H9 (cell line): Measurements from ENCODE around the gene EEF1A1. TPM values are rescaled to one million over a fixed set of nuclear protein-coding genes. Genes with fewer than 3 reads are reported as not detected.

ENCODE experiments used
- DNase-seq: peaks from one replicate; pipeline ENCODE4 v3.0.0-alpha.2; 2017
- H2AFZ ChIP-seq: one replicate; pipeline ENCODE4 v1.6.1; 2013; ENCODE audit warnings: mild to moderate bottlenecking, low read length, control low read depth, moderate library complexity
- H2AK5ac ChIP-seq: 2 replicates; pipeline ENCODE4 v1.6.1; 2013; ENCODE audit warnings: low read length, control low read depth, mixed read lengths; ENCODE audit not compliant: insufficient read length
- H2BK120ac ChIP-seq: one replicate; pipeline ENCODE4 v1.6.1; 2013; ENCODE audit warnings: low read depth, mild to moderate bottlenecking, low read length, control low read depth, inconsistent platforms; ENCODE audit not compliant: poor library complexity, severe bottlenecking
- H2BK12ac ChIP-seq: 2 replicates; pipeline ENCODE4 v1.6.1; 2013; ENCODE audit warnings: low read length, control low read depth, mixed read lengths, low read depth; ENCODE audit not compliant: insufficient read length
- H2BK15ac ChIP-seq: 2 replicates; pipeline ENCODE4 v1.6.1; 2013; ENCODE audit warnings: low read depth, low read length, control low read depth
- H2BK20ac ChIP-seq: one replicate; pipeline ENCODE4 v1.6.1; 2013; ENCODE audit warnings: low read depth, mild to moderate bottlenecking, low read length, control low read depth, inconsistent platforms; ENCODE audit not compliant: poor library complexity, severe bottlenecking
- H2BK5ac ChIP-seq: 2 replicates; pipeline ENCODE4 v1.6.1; 2013; ENCODE audit warnings: low read length, control low read depth, mixed read lengths; ENCODE audit not compliant: insufficient read length
- H3K14ac ChIP-seq: 2 replicates; pipeline ENCODE4 v1.6.1; 2013; ENCODE audit warnings: low read length, control low read depth; ENCODE audit not compliant: insufficient read depth
- H3K18ac ChIP-seq: 2 replicates; pipeline ENCODE4 v1.6.1; 2013; ENCODE audit warnings: low read depth, mild to moderate bottlenecking, mixed read lengths, low read length, control low read depth; ENCODE audit not compliant: insufficient read length
- H3K23ac ChIP-seq: 2 replicates; pipeline ENCODE4 v1.6.1; 2013; ENCODE audit warnings: low read length, control low read depth, mixed read lengths, low read depth; ENCODE audit not compliant: insufficient read length
- H3K23me2 ChIP-seq: 2 replicates; pipeline ENCODE4 v1.6.1; 2013; ENCODE audit warnings: low read depth, mild to moderate bottlenecking, mixed read lengths, low read length, control low read depth; ENCODE audit not compliant: insufficient read length, poor library complexity, severe bottlenecking
- H3K27ac ChIP-seq: 2 replicates; pipeline ENCODE4 v1.5.1; 2013; ENCODE audit warnings: low read length, control low read depth, mixed read lengths, low read depth; ENCODE audit not compliant: insufficient read length
- H3K27me3 ChIP-seq: 2 replicates; pipeline ENCODE4 v1.6.1; 2013; ENCODE audit warnings: low read length, control low read depth, inconsistent platforms; ENCODE audit not compliant: insufficient read depth
- H3K4ac ChIP-seq: 2 replicates; pipeline ENCODE4 v1.6.1; 2013; ENCODE audit warnings: low read depth, mild to moderate bottlenecking, control low read depth, inconsistent platforms, low read length, moderate library complexity
- H3K4me1 ChIP-seq: 2 replicates; pipeline ENCODE4 v1.6.1; 2013; ENCODE audit warnings: low read length, control low read depth, inconsistent platforms; ENCODE audit not compliant: insufficient read depth
- H3K4me2 ChIP-seq: 2 replicates; pipeline ENCODE4 v1.6.1; 2013; ENCODE audit warnings: low read length, control low read depth, mixed read lengths; ENCODE audit not compliant: insufficient read length, insufficient read depth
- H3K56ac ChIP-seq: 2 replicates; pipeline ENCODE4 v1.6.1; 2013; ENCODE audit warnings: low read depth, mild to moderate bottlenecking, mixed read lengths, low read length, control low read depth; ENCODE audit not compliant: insufficient read length
- H3K79me1 ChIP-seq: 2 replicates; pipeline ENCODE4 v1.6.1; 2013; ENCODE audit warnings: low read depth, mild to moderate bottlenecking, moderate library complexity, low read length, control low read depth, inconsistent platforms; ENCODE audit not compliant: insufficient read depth, poor library complexity, severe bottlenecking
- H3K79me2 ChIP-seq: 2 replicates; pipeline ENCODE4 v1.6.1; 2013; ENCODE audit warnings: low read length, control low read depth, inconsistent platforms; ENCODE audit not compliant: insufficient read depth
- H3K9ac ChIP-seq: 2 replicates; pipeline ENCODE4 v1.6.1; 2013; ENCODE audit warnings: low read length, control low read depth, mixed read lengths; ENCODE audit not compliant: insufficient read length; ENCODE audit errors: extremely low read depth
- H3K9me3 ChIP-seq: one replicate; pipeline ENCODE4 v1.6.1; 2013; ENCODE audit warnings: low read depth, low read length, inconsistent platforms; ENCODE audit not compliant: control insufficient read depth
- H3T11ph ChIP-seq: one replicate; pipeline ENCODE4 v1.6.1; 2013; ENCODE audit warnings: mild to moderate bottlenecking, low read length, control low read depth, inconsistent platforms
- H4K20me1 ChIP-seq: one replicate; pipeline ENCODE4 v1.6.1; 2013; ENCODE audit not compliant: control insufficient read depth, insufficient read length, insufficient read depth
- H4K5ac ChIP-seq: 2 replicates; pipeline ENCODE4 v1.6.1; 2013; ENCODE audit warnings: low read depth, mild to moderate bottlenecking, mixed read lengths, low read length, control low read depth; ENCODE audit not compliant: insufficient read length
- H4K8ac ChIP-seq: replicated peaks from 2 replicates; pipeline ENCODE4 v1.6.1; 2013; ENCODE audit warnings: low read length, control low read depth, mixed read lengths, low read depth; ENCODE audit not compliant: insufficient read length
- H4K91ac ChIP-seq: 2 replicates; pipeline ENCODE4 v1.6.1; 2013; ENCODE audit warnings: low read depth, mild to moderate bottlenecking, moderate library complexity, mixed read lengths, low read length, control low read depth; ENCODE audit not compliant: insufficient read length
- H3K27ac Mint-ChIP-seq, 3 experiments: 2 replicates in 2 of 3; 3 replicates in 1 of 3; pipeline ENCODE4 v1.8.0; 2020 to 2021; ENCODE audit warnings: mixed read lengths in 3 of 3, mild to moderate bottlenecking in 1 of 3, moderate library complexity in 1 of 3
- H3K27me3 Mint-ChIP-seq: 2 replicates; pipeline ENCODE4 v1.8.0; 2021; ENCODE audit warnings: low read depth, mild to moderate bottlenecking, moderate library complexity, mixed read lengths
- H3K36me3 Mint-ChIP-seq, 3 experiments: 2 replicates in 2 of 3; 3 replicates in 1 of 3; pipeline ENCODE4 v1.8.0; 2020 to 2021; ENCODE audit warnings: low read depth in 3 of 3, mixed read lengths in 3 of 3; ENCODE audit not compliant: insufficient read depth in 1 of 3
- H3K4me1 Mint-ChIP-seq, 2 experiments: 2 replicates each; pipeline ENCODE4 v1.8.0; 2020; ENCODE audit warnings: mixed read lengths in 2 of 2
- H3K4me3 Mint-ChIP-seq, 2 experiments: 2 replicates in 1 of 2; 3 replicates in 1 of 2; pipeline ENCODE4 v1.8.0; 2020 to 2021; ENCODE audit warnings: mild to moderate bottlenecking in 2 of 2, mixed read lengths in 2 of 2, moderate library complexity in 1 of 2
- H3K9me3 Mint-ChIP-seq, 2 experiments: 2 replicates in 1 of 2; 3 replicates in 1 of 2; pipeline ENCODE4 v1.8.0; 2020; ENCODE audit warnings: mild to moderate bottlenecking in 2 of 2, mixed read lengths in 2 of 2, moderate library complexity in 1 of 2
- WGBS: extraction: QIAGEN DNeasy Blood & Tissue Kit; methylation state at CpG from one replicate; pipeline ENCODE4 v1.1.7; 2013; ENCODE audit warnings: missing lambda C conversion rate, low lambda C conversion rate, mixed read lengths; ENCODE audit not compliant: insufficient read length; ENCODE audit errors: extremely low coverage; 5-methylcytosine and 5-hydroxymethylcytosine counted together
- total RNA-seq: library from RNA; stranded (reverse); gene quantifications from 2 replicates; pipeline ENCODE4 v1.2.1, GENCODE V29; 2021
- TF ChIP-seq, protein P1 (sequence below): fragments of 200-600 bp; sonication (generic); conservative IDR thresholded peaks from 3 replicates; pipeline ENCODE4 v1.8.0; 2021; ENCODE audit warnings: antibody characterized with exemption, mild to moderate bottlenecking

EEF1A1 gene
- total RNA-seq, 1 experiment from 2014 or later: 13,057 TPM

- WGBS: no CpG with 5 or more reads among the region's 2 CpGs
- no peaks in the 10 kb centered on the region for H3K4me1 Mint-ChIP-seq
- peaks cover 12 to 69% (median 61%) of the 10 kb centered on the region in 3 experiments; a peak in 6 of 7 replicates for H3K36me3 Mint-ChIP-seq
Measured at GRCh38 chr6:73471686-73472290, 49.0 kb downstream of the EEF1A1 start.

More at GRCh38 chr6:73471686-73472290, 49.0 kb downstream of the EEF1A1 start:
- Mint-ChIP-seq H3K27me3 (no peaks in the 10 kb centered on the region), H3K4me3 (no peak overlapping the region), H3K27ac (no peak overlapping the region), H3K9me3 (no peaks in the 10 kb centered on the region; a peak in 1 of 5 replicates)
- H3K79me2 ChIP-seq: no peaks in the 10 kb centered on the region
- no peak overlapping the region for H3K27ac ChIP-seq
- H3K79me1 ChIP-seq: no peaks in the 10 kb centered on the region
- H3K23me2 ChIP-seq: no peaks in the 10 kb centered on the region
- no peak overlapping the region for H2AK5ac ChIP-seq
- H2AFZ ChIP-seq: no peak overlapping the region
- no peak overlapping the region for H3K56ac ChIP-seq
- no peaks in the 10 kb centered on the region for H3K27me3 ChIP-seq
- H3K4me1 ChIP-seq: no peaks in the 10 kb centered on the region
- TF ChIP-seq, protein P1, sequence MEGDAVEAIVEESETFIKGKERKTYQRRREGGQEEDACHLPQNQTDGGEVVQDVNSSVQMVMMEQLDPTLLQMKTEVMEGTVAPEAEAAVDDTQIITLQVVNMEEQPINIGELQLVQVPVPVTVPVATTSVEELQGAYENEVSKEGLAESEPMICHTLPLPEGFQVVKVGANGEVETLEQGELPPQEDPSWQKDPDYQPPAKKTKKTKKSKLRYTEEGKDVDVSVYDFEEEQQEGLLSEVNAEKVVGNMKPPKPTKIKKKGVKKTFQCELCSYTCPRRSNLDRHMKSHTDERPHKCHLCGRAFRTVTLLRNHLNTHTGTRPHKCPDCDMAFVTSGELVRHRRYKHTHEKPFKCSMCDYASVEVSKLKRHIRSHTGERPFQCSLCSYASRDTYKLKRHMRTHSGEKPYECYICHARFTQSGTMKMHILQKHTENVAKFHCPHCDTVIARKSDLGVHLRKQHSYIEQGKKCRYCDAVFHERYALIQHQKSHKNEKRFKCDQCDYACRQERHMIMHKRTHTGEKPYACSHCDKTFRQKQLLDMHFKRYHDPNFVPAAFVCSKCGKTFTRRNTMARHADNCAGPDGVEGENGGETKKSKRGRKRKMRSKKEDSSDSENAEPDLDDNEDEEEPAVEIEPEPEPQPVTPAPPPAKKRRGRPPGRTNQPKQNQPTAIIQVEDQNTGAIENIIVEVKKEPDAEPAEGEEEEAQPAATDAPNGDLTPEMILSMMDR: no peak
- H2BK12ac ChIP-seq: no peak overlapping the region
- no peaks in the 10 kb centered on the region for H3K9me3 ChIP-seq
- H2BK120ac ChIP-seq: no peak overlapping the region
- no peak overlapping the region for H3K9ac ChIP-seq
- no peak overlapping the region for H2BK5ac ChIP-seq
- no peak overlapping the region for H3K23ac ChIP-seq
- no peak overlapping the region for H4K8ac ChIP-seq
- no peak overlapping the region for H3T11ph ChIP-seq
- no peak overlapping the region for H4K5ac ChIP-seq
- no peaks in the 10 kb centered on the region for H4K20me1 ChIP-seq
- no peak overlapping the region for H3K14ac ChIP-seq
- DNase-seq: no peak
- H3K4me2 ChIP-seq: no peak overlapping the region
- no peak overlapping the region for H2BK15ac ChIP-seq
- no peak overlapping the region for H2BK20ac ChIP-seq
- H3K18ac ChIP-seq: no peak overlapping the region
- no peak overlapping the region for H3K4ac ChIP-seq
- H4K91ac ChIP-seq: no peak overlapping the region

Other genes starting within 250 kb of the EEF1A1 start
- gene DPPA5, start 166.8 kb downstream of the EEF1A1 start, total RNA-seq: 1.2 TPM in 2 replicates
- gene KHDC3L, start 158.4 kb downstream of the EEF1A1 start, total RNA-seq: 0.22 TPM in 1 of 2 replicates, not detected in the other
- gene OOEP, start 151.1 kb downstream of the EEF1A1 start, total RNA-seq: not detected in 2 replicates
- gene DDX43, start 126.2 kb downstream of the EEF1A1 start, total RNA-seq: 0.33 TPM in 1 of 2 replicates, not detected in the other
- 1.7 and 1.8 TPM in 2 replicates for gene CGAS, start 68.7 kb downstream of the EEF1A1 start, total RNA-seq
- 23.9 and 27.8 TPM in 2 replicates for gene MTO1, start 59.3 kb downstream of the EEF1A1 start, total RNA-seq
- gene SLC17A5, start 133.0 kb upstream of the EEF1A1 start, total RNA-seq: 8.3 and 8.9 TPM in 2 replicates
- 3.2 and 3.3 TPM in 2 replicates for gene CD109, start 175.2 kb upstream of the EEF1A1 start, total RNA-seq